ENCODE measurements around the gene MMP20. TPM values are rescaled to one million over a fixed set of nuclear protein-coding genes. Genes with fewer than 3 reads are reported as not detected.

Gene MMP20
- polyA plus RNA-seq, 1 donor, result not detected

- no peak for DNase-seq
These were observed 2.9 kb downstream of the MMP20 start for GRCh38 chr11:102622258-102622657.

DNA sequence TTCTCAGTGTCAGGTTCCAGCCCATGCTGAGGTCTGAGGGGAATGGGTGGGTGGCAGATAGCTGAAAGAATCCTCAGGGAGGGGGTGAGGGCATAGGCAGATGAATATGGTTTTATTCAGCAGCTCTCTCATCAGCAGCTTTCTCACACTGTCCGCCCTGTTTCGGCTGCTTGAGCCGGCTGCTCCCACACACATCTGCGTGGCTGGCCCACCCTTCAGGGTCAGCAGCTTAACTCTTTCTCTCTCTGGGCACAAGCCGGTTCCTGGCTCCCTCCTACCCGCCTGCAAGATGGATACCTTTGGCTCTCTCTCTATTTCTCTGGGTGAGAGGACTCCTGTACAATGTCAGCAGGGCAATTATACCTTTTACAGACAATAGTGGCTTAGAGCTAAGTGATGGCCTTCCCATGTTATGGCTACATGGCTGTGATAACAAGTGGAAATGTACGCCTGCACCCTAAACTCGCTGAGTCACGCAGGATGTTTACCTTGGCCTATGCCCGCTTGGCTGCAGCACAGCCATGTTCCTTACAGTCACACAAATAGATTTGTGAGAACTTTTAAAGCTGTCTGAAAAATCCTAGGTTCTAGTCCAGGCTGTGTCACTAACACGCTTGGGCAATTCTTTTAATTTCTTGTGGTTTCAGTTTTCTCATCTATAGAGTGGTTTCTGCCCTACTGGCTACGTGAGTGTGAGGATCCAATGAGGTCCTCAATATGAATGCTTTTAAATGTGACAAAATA, 4.1 kb downstream of the MMP20 start:
- no peak for DNase-seq

- DNase-seq, result no peak
These were observed 5.0 kb downstream of the MMP20 start for GRCh38 chr11:102620179-102620578.

GRCh38 chr11:102617466-102618008, 7.6 kb downstream of the MMP20 start:
- DNase-seq, result no peak

- no peak for DNase-seq
These were observed 9.2 kb downstream of the MMP20 start for GRCh38 chr11:102615894-102616432.

- no peak for DNase-seq
These were observed 9.8 kb downstream of the MMP20 start for GRCh38 chr11:102615077-102615893.

- no peak for DNase-seq
These were observed 10.6 kb downstream of the MMP20 start for GRCh38 chr11:102614485-102614884.

GRCh38 chr11:102614031-102614430, 11.1 kb downstream of the MMP20 start:
- no peak for DNase-seq

DNA sequence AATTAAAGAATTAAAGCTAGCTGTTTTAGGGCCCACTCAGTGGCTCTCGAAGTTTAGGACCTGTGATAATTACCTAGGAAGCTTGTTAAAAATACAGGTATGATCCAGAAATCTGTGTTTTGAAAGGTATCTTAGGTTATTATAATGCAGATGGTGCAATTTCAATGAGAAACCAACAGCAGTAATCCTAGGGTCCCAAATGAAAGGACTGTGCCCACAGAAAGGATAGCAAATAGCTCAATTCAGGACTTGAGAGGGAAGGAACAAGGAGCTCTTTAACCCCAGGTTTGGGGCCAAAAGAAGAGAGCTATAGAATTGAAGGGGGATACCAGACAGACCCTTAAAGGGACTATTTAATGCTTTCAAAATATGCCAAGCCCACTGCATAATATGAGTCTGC, 11.7 kb downstream of the MMP20 start:
- DNase-seq, result no peak

DNA sequence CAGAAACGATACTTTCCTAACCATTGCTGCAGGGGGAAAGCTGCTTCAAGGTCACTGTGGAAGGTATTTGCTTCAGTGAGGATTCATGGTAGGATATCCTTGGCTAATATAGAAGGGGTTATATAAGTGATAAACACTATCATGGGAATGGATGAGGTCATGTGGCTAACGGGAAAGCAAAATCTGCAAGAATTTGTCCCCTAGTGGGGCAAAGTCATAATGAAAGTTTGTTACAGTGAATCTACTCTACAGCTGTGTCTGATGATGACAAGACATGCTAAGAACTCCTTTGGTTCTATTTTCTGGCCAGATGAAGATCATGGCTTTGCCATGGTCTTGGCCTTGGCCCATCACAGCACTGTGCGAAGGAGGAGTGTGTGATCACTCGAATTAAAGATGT, 13.8 kb downstream of the MMP20 start:
- DNase-seq, result no peak

- DNase-seq, result no peak
These were observed 14.9 kb downstream of the MMP20 start for GRCh38 chr11:102610200-102610599.

GRCh38 chr11:102608699-102609098, 16.4 kb downstream of the MMP20 start:
- no peak for DNase-seq

- DNase-seq, result no peak
These were observed 20.3 kb downstream of the MMP20 start for GRCh38 chr11:102604875-102605274.

GRCh38 chr11:102604011-102604410, 21.1 kb downstream of the MMP20 start:
- no peak for DNase-seq

DNA sequence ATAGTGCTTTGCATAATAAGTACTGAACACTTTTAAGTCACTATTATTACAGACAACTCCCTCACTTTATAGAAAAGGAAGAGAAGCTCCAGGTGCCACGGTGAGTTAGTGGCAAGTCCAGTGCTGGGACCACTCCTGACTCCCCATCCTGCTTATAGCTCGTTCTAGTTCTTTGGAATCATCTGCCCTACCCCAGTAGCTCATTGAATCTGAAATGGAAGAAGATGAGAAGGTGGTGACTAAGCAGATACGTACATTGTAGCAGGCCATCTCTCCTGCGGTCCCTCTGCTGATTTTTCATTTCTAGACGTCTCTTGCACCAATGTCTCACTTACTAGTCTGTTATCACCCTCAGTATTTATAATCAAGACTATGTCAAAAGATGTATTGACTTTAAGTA, 21.6 kb downstream of the MMP20 start:
- no peak for DNase-seq

- no peak for DNase-seq
These were observed 22.0 kb downstream of the MMP20 start for GRCh38 chr11:102603091-102603490.

GRCh38 chr11:102600666-102601065, 24.5 kb downstream of the MMP20 start:
- no peak for DNase-seq

GRCh38 chr11:102599642-102600261, 25.4 kb downstream of the MMP20 start:
- no peak for DNase-seq

GRCh38 chr11:102598272-102598671, 26.9 kb downstream of the MMP20 start:
- no peak for DNase-seq

DNA sequence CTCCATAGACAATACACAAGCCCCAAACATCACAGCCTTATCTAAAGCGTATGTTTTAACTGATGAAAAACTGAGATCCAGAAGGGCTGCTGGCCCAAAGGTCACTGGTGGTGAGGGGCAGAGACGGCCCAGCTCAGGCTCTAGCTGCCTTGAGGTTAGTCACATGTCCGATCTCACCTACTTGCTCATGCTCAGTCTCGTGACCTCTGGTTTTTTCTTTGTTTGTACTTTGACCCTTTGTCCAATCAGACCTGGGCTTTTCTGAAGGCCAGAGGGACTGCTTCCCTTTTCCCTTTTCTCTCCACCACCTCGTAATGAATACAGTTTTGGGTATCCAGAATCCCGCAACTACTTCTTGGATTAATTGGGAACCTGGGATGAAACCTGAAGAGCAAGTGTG, 28.6 kb downstream of the MMP20 start:
- no peak for DNase-seq

DNA sequence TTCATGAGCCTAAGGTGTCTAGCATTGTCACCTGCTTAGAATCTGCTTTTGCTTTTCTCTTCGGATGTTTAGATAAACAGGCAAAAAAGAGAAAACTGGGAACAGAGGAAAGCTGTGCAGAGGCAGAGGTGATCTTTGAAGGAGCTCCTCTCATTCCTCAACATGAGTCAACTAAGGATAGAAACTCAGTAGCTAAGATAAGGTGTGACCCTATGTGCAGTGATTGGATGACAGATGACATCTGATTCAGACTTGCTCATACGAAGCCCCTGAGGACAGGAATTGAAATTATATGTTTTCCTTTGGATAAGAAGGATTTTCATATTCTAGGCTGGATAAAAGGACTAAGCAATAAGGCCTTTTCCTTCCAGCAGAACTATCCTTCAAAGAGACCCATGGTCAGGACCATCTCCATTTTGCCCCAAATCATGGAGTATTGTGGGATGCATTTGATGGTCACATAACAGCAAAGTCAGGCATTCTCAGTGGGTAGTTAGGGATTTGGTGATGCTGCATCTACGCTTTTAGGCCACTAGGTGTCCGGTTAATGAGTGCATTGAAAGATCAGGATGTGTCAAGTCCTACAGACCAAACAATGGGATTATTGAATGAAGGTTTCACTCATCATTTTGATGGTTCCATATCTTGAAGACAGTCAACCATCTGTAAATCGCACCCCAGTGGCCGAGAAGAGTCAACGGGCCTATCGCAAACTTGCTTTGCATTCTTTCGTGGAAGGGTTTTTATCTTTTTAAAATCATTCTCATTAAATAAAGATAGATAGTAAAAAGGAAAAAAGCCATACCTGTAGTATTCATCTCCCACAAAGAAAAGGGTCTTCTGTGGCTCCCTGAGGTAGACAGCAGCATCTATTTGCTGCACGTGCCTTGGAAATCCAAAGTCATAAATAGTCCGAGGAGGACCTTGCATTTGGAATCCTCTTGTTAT, 32.2 kb downstream of the MMP20 start:
- DNase-seq, result no peak

DNA sequence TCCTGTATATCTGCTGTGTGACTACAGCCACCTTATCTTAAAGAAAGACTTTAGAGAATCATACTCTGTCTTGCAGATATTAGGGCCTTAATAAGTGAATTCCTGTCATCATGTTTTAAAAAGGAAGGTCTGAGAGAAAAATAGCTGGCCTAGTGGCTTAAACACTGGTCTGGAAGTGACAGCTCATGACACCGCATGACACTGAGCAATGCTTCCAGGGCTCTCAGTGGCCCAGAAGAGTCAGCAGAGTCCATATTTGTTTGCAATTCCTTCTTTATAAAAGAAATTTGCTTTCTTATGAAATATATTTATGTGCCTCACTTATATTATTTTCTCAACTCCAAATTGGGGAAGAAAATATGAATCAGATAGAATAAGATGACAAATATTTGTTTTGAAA, 33.0 kb downstream of the MMP20 start:
- DNase-seq, result no peak
